ENCODE measurements around the gene NTSR1. TPM values are rescaled to one million over a fixed set of nuclear protein-coding genes. Genes with fewer than 3 reads are reported as not detected.

NTSR1 gene
- total and polyA plus RNA-seq, 2 donors = 0.09 to 0.14 TPM

DNA sequence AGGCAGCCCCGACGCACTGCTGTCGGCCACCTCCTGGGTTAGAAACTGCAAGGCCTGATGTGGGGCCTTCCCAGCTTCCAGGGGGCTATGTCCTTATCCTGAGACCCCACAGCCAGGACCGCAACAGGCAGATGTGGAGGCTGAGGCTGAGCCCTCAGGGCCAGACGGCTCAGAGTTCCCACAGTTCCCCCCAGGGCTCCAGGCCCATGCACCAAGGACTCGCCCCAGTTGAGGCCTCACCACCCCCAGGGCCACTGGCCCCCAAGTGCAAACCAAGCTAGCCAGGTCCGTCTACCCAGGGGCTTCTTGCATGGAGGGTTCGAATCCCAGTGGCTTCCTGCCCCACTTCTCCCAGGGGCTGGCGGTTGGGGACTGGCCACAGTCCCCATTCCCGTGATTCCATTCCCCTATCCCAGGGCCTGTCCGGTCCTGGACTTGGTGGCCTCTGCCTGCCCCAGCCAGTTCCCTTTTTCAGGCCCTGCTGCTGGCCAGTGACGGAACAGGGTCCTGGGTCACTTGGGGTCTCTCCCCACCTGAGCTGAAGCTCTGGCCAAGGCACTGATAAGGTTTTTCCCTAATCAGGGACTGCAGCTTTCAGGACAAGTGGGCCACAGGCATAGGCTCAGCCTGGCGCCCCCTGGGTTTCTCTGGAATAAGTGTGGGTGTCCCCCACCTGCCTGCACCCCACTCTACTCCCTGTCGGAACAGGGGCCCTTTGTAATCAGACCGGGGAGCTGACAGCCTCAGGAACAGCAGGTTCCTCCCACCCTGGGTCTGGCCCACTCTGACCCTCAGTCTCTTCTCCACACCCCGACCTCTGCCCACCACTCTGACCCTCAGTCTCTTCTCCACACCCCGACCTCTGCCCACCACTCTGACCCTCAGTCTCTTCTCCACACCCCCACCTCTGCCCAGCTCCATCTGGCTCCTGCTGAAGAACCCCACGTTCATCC, 44.3 kb upstream of the NTSR1 start:
- DNase-seq (ENCODE audit: low read depth in 6 of 9, low spot score in 9 of 9) = no peak
- no peak overlapping the region for H3K27ac ChIP-seq (ENCODE audit: low read depth in 1 of 2, low read length in 1 of 2)

GRCh38 chr20:62665153-62665754, 43.4 kb upstream of the NTSR1 start:
- Histone ChIP-seq H3K9me3 (ENCODE audit: control insufficient read depth in 2 of 2, insufficient read depth in 1 of 2, low read length in 1 of 2) (peaks cover 0 to 1% of the 10 kb centered on the region in 2 donors), H3K36me3 (ENCODE audit: control insufficient read depth in 2 of 2, insufficient read depth in 2 of 2, low read length in 1 of 2) (peaks cover 5 to 9% of the 10 kb centered on the region in 2 donors), H3K27ac (ENCODE audit: low read depth in 1 of 2, low read length in 1 of 2) (no peak overlapping the region), H3K4me1 (ENCODE audit: control insufficient read depth in 2 of 2, insufficient read depth in 2 of 2, low read length in 2 of 2) (peaks cover 0 to 2% of the 10 kb centered on the region in 2 donors), H3K4me3 (ENCODE audit: low read length in 2 of 2) (no peak overlapping the region), H3K27me3 (ENCODE audit: control insufficient read depth in 2 of 2, insufficient read depth in 1 of 2, low read length in 1 of 2) (no peaks in the 10 kb centered on the region)
- DNase-seq (ENCODE audit: low read depth in 6 of 9, low spot score in 9 of 9) = no peak
- WGBS = 96% methylated on average over 12 of the region's 12 CpGs

More for the DNA sequence above, 44.3 kb upstream of the NTSR1 start:
- H3K4me3 ChIP-seq (ENCODE audit: low read length in 2 of 2) = no peak overlapping the region
- H3K9me3 ChIP-seq (ENCODE audit: control insufficient read depth in 2 of 2, insufficient read depth in 1 of 2, low read length in 1 of 2) = peaks cover 0 to 1% of the 10 kb centered on the region in 2 donors
- peaks cover 0 to 2% of the 10 kb centered on the region in 2 donors for H3K4me1 ChIP-seq (ENCODE audit: control insufficient read depth in 2 of 2, insufficient read depth in 2 of 2, low read length in 2 of 2)
- H3K36me3 ChIP-seq (ENCODE audit: control insufficient read depth in 2 of 2, insufficient read depth in 2 of 2, low read length in 1 of 2) = peaks cover 3 to 15% of the 10 kb centered on the region in 2 donors
- H3K27me3 ChIP-seq (ENCODE audit: control insufficient read depth in 2 of 2, insufficient read depth in 1 of 2, low read length in 1 of 2) = no peaks in the 10 kb centered on the region
- WGBS = 97% methylated on average over 18 of the region's 18 CpGs

- H3K4me3 ChIP-seq (ENCODE audit: low read length in 2 of 2) = no peak overlapping the region
- H3K9me3 ChIP-seq (ENCODE audit: control insufficient read depth in 2 of 2, insufficient read depth in 1 of 2, low read length in 1 of 2) = peaks cover 0 to 1% of the 10 kb centered on the region in 2 donors
- H3K27ac ChIP-seq (ENCODE audit: low read depth in 1 of 2, low read length in 1 of 2) = no peak overlapping the region
- peaks cover 0 to 2% of the 10 kb centered on the region in 2 donors for H3K4me1 ChIP-seq (ENCODE audit: control insufficient read depth in 2 of 2, insufficient read depth in 2 of 2, low read length in 2 of 2)
- 94% methylated on average over 29 of the region's 33 CpGs for WGBS
- H3K27me3 ChIP-seq (ENCODE audit: control insufficient read depth in 2 of 2, insufficient read depth in 1 of 2, low read length in 1 of 2) = no peaks in the 10 kb centered on the region
- peaks cover 5% of the 10 kb centered on the region in 2 donors for H3K36me3 ChIP-seq (ENCODE audit: control insufficient read depth in 2 of 2, insufficient read depth in 2 of 2, low read length in 1 of 2)
- DNase-seq (ENCODE audit: low read depth in 6 of 9, low spot score in 9 of 9) = no peak
Observed at GRCh38 chr20:62665826-62666735, 42.6 kb upstream of the NTSR1 start.

GRCh38 chr20:62666736-62667529, 41.7 kb upstream of the NTSR1 start:
- Histone ChIP-seq H3K4me3 (ENCODE audit: low read length in 2 of 2) (no peak overlapping the region), H3K9me3 (ENCODE audit: control insufficient read depth in 2 of 2, insufficient read depth in 1 of 2, low read length in 1 of 2) (peaks cover 0 to 1% of the 10 kb centered on the region in 2 donors), H3K27me3 (ENCODE audit: control insufficient read depth in 2 of 2, insufficient read depth in 1 of 2, low read length in 1 of 2) (no peaks in the 10 kb centered on the region), H3K27ac (ENCODE audit: low read depth in 1 of 2, low read length in 1 of 2) (no peak overlapping the region), H3K36me3 (ENCODE audit: control insufficient read depth in 2 of 2, insufficient read depth in 2 of 2, low read length in 1 of 2) (peaks cover 5% of the 10 kb centered on the region in 2 donors), H3K4me1 (ENCODE audit: control insufficient read depth in 2 of 2, insufficient read depth in 2 of 2, low read length in 2 of 2) (peaks cover 0 to 2% of the 10 kb centered on the region in 2 donors)
- DNase-seq (ENCODE audit: low read depth in 6 of 9, low spot score in 9 of 9) = no peak
- WGBS = 95% methylated on average over 27 of the region's 27 CpGs

GRCh38 chr20:62667530-62668440, 40.9 kb upstream of the NTSR1 start:
- Histone ChIP-seq H3K9me3 (ENCODE audit: control insufficient read depth in 2 of 2, insufficient read depth in 1 of 2, low read length in 1 of 2) (peaks cover 0 to 1% of the 10 kb centered on the region in 2 donors), H3K27ac (ENCODE audit: low read depth in 1 of 2, low read length in 1 of 2) (no peak overlapping the region), H3K4me3 (ENCODE audit: low read length in 2 of 2) (no peak overlapping the region), H3K36me3 (ENCODE audit: control insufficient read depth in 2 of 2, insufficient read depth in 2 of 2, low read length in 1 of 2) (peaks cover 5% of the 10 kb centered on the region in 2 donors), H3K27me3 (ENCODE audit: control insufficient read depth in 2 of 2, insufficient read depth in 1 of 2, low read length in 1 of 2) (no peaks in the 10 kb centered on the region), H3K4me1 (ENCODE audit: control insufficient read depth in 2 of 2, insufficient read depth in 2 of 2, low read length in 2 of 2) (peaks cover 0 to 2% of the 10 kb centered on the region in 2 donors)
- no peak for DNase-seq (ENCODE audit: low read depth in 6 of 9, low spot score in 9 of 9)
- WGBS = 94% methylated on average over 30 of the region's 30 CpGs

DNA sequence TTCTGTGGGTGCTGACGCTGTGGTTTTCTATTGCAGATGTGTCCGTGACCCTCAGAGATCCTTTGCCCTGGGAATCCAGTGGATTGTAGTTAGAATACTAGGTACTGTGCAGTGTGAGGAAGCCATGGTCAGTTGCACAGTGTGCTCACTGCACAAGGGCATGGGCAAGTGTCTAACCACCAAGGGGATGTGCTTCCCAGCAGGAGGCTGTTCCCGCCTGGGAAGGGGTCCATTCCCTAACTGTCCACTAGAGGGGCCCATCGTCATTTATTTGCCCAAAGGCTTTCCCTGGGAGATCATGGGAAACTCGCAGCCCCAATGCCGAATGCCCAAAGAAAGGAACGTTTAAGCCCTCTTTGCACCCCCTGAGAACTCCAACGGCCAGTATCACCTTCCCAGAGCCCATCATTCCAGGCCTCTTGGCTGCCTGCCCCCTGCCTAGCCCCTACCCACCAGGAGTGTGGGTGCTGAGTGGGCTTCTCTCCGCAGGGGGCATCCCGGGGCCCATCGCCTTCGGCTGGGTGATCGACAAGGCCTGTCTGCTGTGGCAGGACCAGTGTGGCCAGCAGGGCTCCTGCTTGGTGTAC, 40.1 kb upstream of the NTSR1 start:
- 90% methylated on average over 13 of the region's 13 CpGs for WGBS
- Histone ChIP-seq H3K27me3 (ENCODE audit: control insufficient read depth in 2 of 2, insufficient read depth in 1 of 2, low read length in 1 of 2) (no peaks in the 10 kb centered on the region), H3K4me1 (ENCODE audit: control insufficient read depth in 2 of 2, insufficient read depth in 2 of 2, low read length in 2 of 2) (peaks cover 0 to 2% of the 10 kb centered on the region in 2 donors), H3K36me3 (ENCODE audit: control insufficient read depth in 2 of 2, insufficient read depth in 2 of 2, low read length in 1 of 2) (peaks cover under 1 to 5% of the 10 kb centered on the region in 2 donors), H3K9me3 (ENCODE audit: control insufficient read depth in 2 of 2, insufficient read depth in 1 of 2, low read length in 1 of 2) (peaks cover 0 to 1% of the 10 kb centered on the region in 2 donors), H3K4me3 (ENCODE audit: low read length in 2 of 2) (no peak overlapping the region), H3K27ac (ENCODE audit: low read depth in 1 of 2, low read length in 1 of 2) (no peak overlapping the region)
- peak in 3 of 9 donors; percentile 6 to 32 (median 19) for DNase-seq (ENCODE audit: low read depth in 6 of 9, low spot score in 9 of 9)

DNA sequence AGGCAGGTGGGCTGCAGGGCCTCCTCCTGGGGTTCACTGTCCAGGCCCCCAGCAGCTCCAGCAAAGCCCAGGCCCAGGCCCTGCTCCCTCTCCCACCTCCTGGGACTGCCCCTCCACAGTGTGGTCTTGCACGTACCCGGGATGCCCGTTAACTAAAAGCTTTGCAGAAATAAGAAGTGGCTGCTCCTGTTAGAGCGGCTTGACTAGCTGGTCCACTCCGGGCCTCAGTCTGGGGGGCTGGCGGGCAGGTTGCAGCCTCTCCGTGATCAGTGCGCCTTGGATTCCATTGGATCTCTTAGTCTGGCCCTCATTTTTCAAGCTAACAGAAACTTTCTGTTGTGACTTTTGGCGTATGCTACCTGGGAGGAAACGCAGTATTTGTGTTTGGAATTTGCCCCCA, 39.4 kb upstream of the NTSR1 start:
- no peaks in the 10 kb centered on the region for H3K27me3 ChIP-seq (ENCODE audit: control insufficient read depth in 2 of 2, insufficient read depth in 1 of 2, low read length in 1 of 2)
- peaks cover 0 to 2% of the 10 kb centered on the region in 2 donors for H3K4me1 ChIP-seq (ENCODE audit: control insufficient read depth in 2 of 2, insufficient read depth in 2 of 2, low read length in 2 of 2)
- DNase-seq (ENCODE audit: low read depth in 6 of 9, low spot score in 9 of 9) = no peak
- H3K27ac ChIP-seq (ENCODE audit: low read depth in 1 of 2, low read length in 1 of 2) = no peak overlapping the region
- H3K36me3 ChIP-seq (ENCODE audit: control insufficient read depth in 2 of 2, insufficient read depth in 2 of 2, low read length in 1 of 2) = peaks cover 0 to 5% of the 10 kb centered on the region in 2 donors
- WGBS = 99% methylated on average over 10 of the region's 10 CpGs
- H3K4me3 ChIP-seq (ENCODE audit: low read length in 2 of 2) = no peak overlapping the region
- H3K9me3 ChIP-seq (ENCODE audit: control insufficient read depth in 2 of 2, insufficient read depth in 1 of 2, low read length in 1 of 2) = no peaks in the 10 kb centered on the region
